GM12892 (cell line): ENCODE results near the gene KIDINS220.

ENCODE experiments used
- POLR2A ChIP-seq: IDR thresholded peaks from 2 replicates; pipeline ENCODE4 v1.6.1; 2011; ENCODE audit warnings: low read depth, low read length, control low read depth
- POLR2AphosphoS5 ChIP-seq: IDR thresholded peaks from 2 replicates; pipeline ENCODE4 v1.6.1; 2011; ENCODE audit warnings: low read depth, low read length, control low read depth
- TAF1 ChIP-seq: IDR thresholded peaks from 2 replicates; pipeline ENCODE4 v1.6.1; 2011; ENCODE audit warnings: low read depth, mild to moderate bottlenecking, control low read depth, low read length, borderline replicate concordance

- TF ChIP-seq POLR2AphosphoS5 (no peak), POLR2A (no peak), TAF1 (no peak)
These were observed 99.7 kb downstream of the KIDINS220 start for GRCh38 chr2:8737571-8738175.
